GM12878 (cell line): ENCODE results near the gene WDR48. TPM values are rescaled to one million over a fixed set of nuclear protein-coding genes. Genes with fewer than 3 reads are reported as not detected.

Source experiments
- ATAC-seq: fragments of 200-7000 bp; cut with Tn5 transposase; 3 replicates; pipeline ENCODE4 v1.9.1; 2020; ENCODE audit warnings: mild to moderate bottlenecking, moderate library complexity
- BruUV-seq: library from RNA; stranded (reverse); fragments of 400-500 nt; replicated peaks from 2 replicates; lab custom pipeline; 2021; lab: Mats Ljungman, UMichigan
- CTCF ChIA-PET: fragments of 300-600 bp; sonication (Branson Sonifier 250); formaldehyde crosslinking; extraction: SDS; loops from one replicate; lab custom pipeline; 2021; ENCODE audit warnings: inconsistent platforms; lab: Yijun Ruan, JAX
- POLR2A ChIA-PET: fragments of 350-600 bp; formaldehyde crosslinking; extraction: SDS; loops from one replicate; lab custom pipeline; 2021; ENCODE audit warnings: inconsistent platforms; lab: Charles Lee
- RAD21 ChIA-PET: fragments of 300-600 bp; sonication (Branson Sonifier 250); formaldehyde crosslinking; loops from one replicate; lab custom pipeline; 2023; ENCODE audit warnings: antibody characterized with exemption; ENCODE audit not compliant: unreplicated experiment; lab: Charles Lee
- SMC1A ChIA-PET: fragments of 300-600 bp; sonication (Branson Sonifier 250); formaldehyde crosslinking; loops from one replicate; lab custom pipeline; 2023; ENCODE audit not compliant: unreplicated experiment, uncharacterized antibody; lab: Charles Lee
- DNase-seq: peaks from one replicate; pipeline ENCODE4 v3.0.0-alpha.2; 2011; ENCODE audit warnings: low read depth, low spot score
- FAIRE-seq: peaks from 3 replicates; lab custom pipeline; 2011; peaks lifted over from hg19 to GRCh38; lab: Jason Lieb, UNC
- H2AFZ ChIP-seq: 2 replicates; pipeline ENCODE4 v1.6.0; 2011; ENCODE audit warnings: low read depth, low read length, control low read depth; ENCODE audit not compliant: control insufficient read depth
- H3K27ac ChIP-seq: 2 replicates; pipeline ENCODE4 v1.5.1; 2011; ENCODE audit warnings: control low read depth; ENCODE audit not compliant: control insufficient read depth, insufficient read depth
- H3K27me3 ChIP-seq, 2 experiments: replicated peaks in 1 of 2; 2 replicates each; pipeline versions ENCODE4 v1.6.0 to v1.6.1; 2011; ENCODE audit warnings: low read length in 1 of 2; ENCODE audit not compliant: control insufficient read depth in 2 of 2, insufficient read depth in 2 of 2
- H3K36me3 ChIP-seq, 2 experiments: 2 replicates each; pipeline ENCODE4 v1.5.1; 2011; ENCODE audit warnings: low read length in 1 of 2; ENCODE audit not compliant: control insufficient read depth in 2 of 2, insufficient read depth in 2 of 2
- H3K4me1 ChIP-seq: 2 replicates; pipeline ENCODE4 v1.6.1; 2011; ENCODE audit warnings: mild to moderate bottlenecking, low read length, moderate library complexity, mixed read lengths; ENCODE audit not compliant: control insufficient read depth, insufficient read depth
- H3K4me2 ChIP-seq: 2 replicates; pipeline ENCODE4 v1.6.0; 2011; ENCODE audit warnings: control low read depth; ENCODE audit not compliant: control insufficient read depth, insufficient read depth
- H3K4me3 ChIP-seq: fragments of 200-600 bp; sonication (generic); 2 replicates; pipeline ENCODE4 v1.5.1; 2016
- H3K79me2 ChIP-seq: 2 replicates; pipeline ENCODE4 v1.6.0; 2011; ENCODE audit warnings: low read length; ENCODE audit not compliant: control insufficient read depth, insufficient read depth
- H3K9ac ChIP-seq: 2 replicates; pipeline ENCODE4 v1.8.0; 2011; ENCODE audit warnings: low read length, control low read depth, mixed read lengths; ENCODE audit not compliant: control insufficient read depth, insufficient read depth
- H3K9me3 ChIP-seq: replicated peaks from 3 replicates; pipeline ENCODE4 v1.5.1; 2011; ENCODE audit warnings: mild to moderate bottlenecking, low read length; ENCODE audit not compliant: control insufficient read depth, insufficient read depth
- H4K20me1 ChIP-seq: 2 replicates; pipeline ENCODE4 v1.6.0; 2011; ENCODE audit not compliant: control insufficient read depth, insufficient read depth
- KLF5 ChIP-seq: fragments of 450-650 bp; IDR thresholded peaks from 2 replicates; pipeline ENCODE4 v1.6.1; 2014; ENCODE audit warnings: mild to moderate bottlenecking; ENCODE audit not compliant: partially characterized antibody
- MEF2A ChIP-seq: IDR thresholded peaks from 2 replicates; pipeline ENCODE4 v1.6.1; 2011; ENCODE audit warnings: low read depth, mild to moderate bottlenecking, low read length, moderate library complexity; ENCODE audit not compliant: insufficient read depth
- NRF1 ChIP-seq: conservative IDR thresholded peaks from 2 replicates; pipeline ENCODE4 v1.6.1; 2011; ENCODE audit warnings: mild to moderate bottlenecking, low read depth, low read length, improper control_type of control experiment
- PAX5 ChIP-seq: IDR thresholded peaks from 2 replicates; pipeline ENCODE4 v1.6.1; 2011; ENCODE audit warnings: low read depth, low read length, borderline replicate concordance
- RCOR1 ChIP-seq: conservative IDR thresholded peaks from 2 replicates; pipeline ENCODE4 v1.6.1; 2012; ENCODE audit warnings: low read depth, low read length, improper control_type of control experiment
- SIX5 ChIP-seq: IDR thresholded peaks from 2 replicates; pipeline ENCODE4 v1.6.1; 2011; ENCODE audit warnings: mild to moderate bottlenecking, low read depth, low read length, moderate library complexity; ENCODE audit not compliant: severe bottlenecking
- WGBS: methylation state at CpG from one replicate; pipeline ENCODE4 v1.1.6; 2016; ENCODE audit warnings: low lambda C conversion rate; ENCODE audit not compliant: insufficient replicate concordance, insufficient coverage; ENCODE audit errors: missing lambda C conversion rate; 5-methylcytosine and 5-hydroxymethylcytosine counted together
- in situ Hi-C: fragments of 300-500 bp; cut with MboI; formaldehyde crosslinking; loops from 9 replicates; pipeline ENCODE4 v1.14.3; 2018; ENCODE audit warnings: mixed read lengths
- intact Hi-C: fragments of 100-400 bp; cut with micrococcal nuclease; formaldehyde crosslinking; loops from one replicate; pipeline ENCODE4 v1.14.2; 2022; ENCODE audit not compliant: unreplicated experiment
- polyA plus RNA-seq, 11 experiments: library from polyadenylated mRNA; depleted of rRNA in 4 of 11; unstranded in 6 of 11; stranded (reverse) in 5 of 11; fragments of >200 nt; fragmentation: Nextera tagmentation in 4 of 11; fragmentation: Illumina TruSeq in 1 of 11; extraction: Ambion mirVana in 4 of 11; extraction: Trizol in 1 of 11; gene quantifications; 1 replicate in 1 of 11; 2 replicates in 10 of 11; pipeline versions ENCODE4 v1.2.1 to v1.2.3, GENCODE V29; 2011 to 2016; ENCODE audit warnings: inconsistent platforms in 2 of 11, missing spikeins in 2 of 11, low read depth in 1 of 11
- total RNA-seq, 4 experiments: library from RNA; depleted of rRNA in 3 of 4; stranded (reverse); fragments of >200 nt in 3 of 4; fragmentation: Illumina TruSeq in 1 of 4; extraction: Trizol in 1 of 4; gene quantifications; 2 replicates each; pipeline versions ENCODE4 v1.2.1 to v1.2.3, GENCODE V29; 2013 to 2021
- TF ChIP-seq, protein P1 (sequence below): IDR thresholded peaks from 2 replicates; pipeline ENCODE4 v1.6.1; 2011; ENCODE audit warnings: borderline replicate concordance, low read depth, mild to moderate bottlenecking, moderate library complexity, low read length; ENCODE audit not compliant: insufficient read depth, poor library complexity, severe bottlenecking
- TF ChIP-seq, protein P2 (sequence below): fragments of 450-650 bp; IDR thresholded peaks from 2 replicates; pipeline ENCODE4 v1.6.1; 2017; ENCODE audit warnings: mild to moderate bottlenecking, moderate library complexity
- TF ChIP-seq, protein P3 (sequence below): IDR thresholded peaks from 2 replicates; pipeline ENCODE4 v1.6.1; 2011; ENCODE audit warnings: low read depth, mild to moderate bottlenecking, low read length, moderate library complexity, borderline replicate concordance; ENCODE audit errors: extremely low read depth

Gene WDR48
- total and polyA plus RNA-seq, 10 of the 15 experiments (the other 5 are each of a cell fraction or from before 2014, with no cell fraction given): 16.8 to 43.8 (median 29.0) TPM

DNA sequence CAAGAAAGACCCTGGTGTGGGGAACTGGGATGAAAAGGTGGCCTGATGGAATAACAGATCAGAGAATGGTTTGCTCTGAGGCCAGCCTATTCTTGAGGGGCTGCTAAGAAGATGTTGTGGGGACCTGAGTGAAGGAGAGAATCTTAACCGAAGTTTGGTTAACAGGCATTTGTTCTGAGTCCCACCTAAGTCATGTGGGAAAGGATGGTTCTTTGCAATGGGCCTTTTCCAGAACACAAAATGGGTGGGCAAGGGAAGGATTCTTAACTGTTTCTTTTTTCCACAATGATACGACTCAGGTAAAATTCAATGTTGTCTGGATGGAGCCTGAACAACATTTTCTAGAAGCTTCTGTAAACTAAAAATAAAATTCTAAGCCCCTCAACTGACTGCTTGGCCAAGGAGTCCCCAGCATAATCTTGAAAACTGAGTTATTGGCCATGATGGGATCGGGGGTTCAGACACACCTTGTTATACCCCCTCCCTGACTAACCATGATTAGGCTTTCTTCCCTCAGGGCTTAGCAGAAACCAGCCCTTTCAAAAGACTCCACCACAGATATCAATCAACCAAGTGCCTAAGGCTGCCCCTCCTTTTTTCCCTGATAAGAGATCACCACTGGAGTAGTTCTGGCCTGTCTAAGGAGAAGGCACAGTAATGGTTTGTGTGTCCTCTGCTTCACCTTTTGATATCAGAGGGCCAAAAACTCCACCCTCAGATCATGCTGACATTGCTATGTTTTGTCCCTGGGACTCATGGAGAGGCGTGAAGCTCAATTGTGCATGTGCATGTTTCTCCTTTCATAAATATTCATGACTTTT is 30.1 kb upstream of the WDR48 start:
- intact Hi-C loops: no loop called here
- DNase-seq (no peak), ATAC-seq (no peak), FAIRE-seq (no peak)
- CTCF ChIA-PET: interaction anchor here (0.7 to 5.4 kb wide), 11 partner anchors 9 to 500 kb away, joined by 3 to 39 read pairs (median 4); no protein-coding TSS in a partner anchor
- Histone ChIP-seq H3K79me2 (no peaks in the 10 kb centered on the region), H2AFZ (no peak overlapping the region; the same call in 1 of the 2 replicates), H3K4me3 (no peak overlapping the region), H3K27me3 (no peaks in the 10 kb centered on the region), H3K4me2 (no peak overlapping the region), H3K4me1 (peaks cover 3% of the 10 kb centered on the region; the same call in 1 of the 2 replicates), H3K27ac (no peak overlapping the region), H4K20me1 (no peaks in the 10 kb centered on the region), H3K9me3 (no peaks in the 10 kb centered on the region), H3K36me3 (no peaks in the 10 kb centered on the region), H3K9ac (no peak overlapping the region)
- SMC1A ChIA-PET: interaction anchor here (0.6 to 6.8 kb wide), 11 partner anchors 9 to 937 kb away, joined by 3 to 41 read pairs (median 4); no protein-coding TSS in a partner anchor
- TF ChIP-seq, protein P1, sequence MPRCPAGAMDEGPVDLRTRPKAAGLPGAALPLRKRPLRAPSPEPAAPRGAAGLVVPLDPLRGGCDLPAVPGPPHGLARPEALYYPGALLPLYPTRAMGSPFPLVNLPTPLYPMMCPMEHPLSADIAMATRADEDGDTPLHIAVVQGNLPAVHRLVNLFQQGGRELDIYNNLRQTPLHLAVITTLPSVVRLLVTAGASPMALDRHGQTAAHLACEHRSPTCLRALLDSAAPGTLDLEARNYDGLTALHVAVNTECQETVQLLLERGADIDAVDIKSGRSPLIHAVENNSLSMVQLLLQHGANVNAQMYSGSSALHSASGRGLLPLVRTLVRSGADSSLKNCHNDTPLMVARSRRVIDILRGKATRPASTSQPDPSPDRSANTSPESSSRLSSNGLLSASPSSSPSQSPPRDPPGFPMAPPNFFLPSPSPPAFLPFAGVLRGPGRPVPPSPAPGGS: no peak
- no peak for TF ChIP-seq RCOR1
- no peak for TF ChIP-seq PAX5
- TF ChIP-seq, protein P2, sequence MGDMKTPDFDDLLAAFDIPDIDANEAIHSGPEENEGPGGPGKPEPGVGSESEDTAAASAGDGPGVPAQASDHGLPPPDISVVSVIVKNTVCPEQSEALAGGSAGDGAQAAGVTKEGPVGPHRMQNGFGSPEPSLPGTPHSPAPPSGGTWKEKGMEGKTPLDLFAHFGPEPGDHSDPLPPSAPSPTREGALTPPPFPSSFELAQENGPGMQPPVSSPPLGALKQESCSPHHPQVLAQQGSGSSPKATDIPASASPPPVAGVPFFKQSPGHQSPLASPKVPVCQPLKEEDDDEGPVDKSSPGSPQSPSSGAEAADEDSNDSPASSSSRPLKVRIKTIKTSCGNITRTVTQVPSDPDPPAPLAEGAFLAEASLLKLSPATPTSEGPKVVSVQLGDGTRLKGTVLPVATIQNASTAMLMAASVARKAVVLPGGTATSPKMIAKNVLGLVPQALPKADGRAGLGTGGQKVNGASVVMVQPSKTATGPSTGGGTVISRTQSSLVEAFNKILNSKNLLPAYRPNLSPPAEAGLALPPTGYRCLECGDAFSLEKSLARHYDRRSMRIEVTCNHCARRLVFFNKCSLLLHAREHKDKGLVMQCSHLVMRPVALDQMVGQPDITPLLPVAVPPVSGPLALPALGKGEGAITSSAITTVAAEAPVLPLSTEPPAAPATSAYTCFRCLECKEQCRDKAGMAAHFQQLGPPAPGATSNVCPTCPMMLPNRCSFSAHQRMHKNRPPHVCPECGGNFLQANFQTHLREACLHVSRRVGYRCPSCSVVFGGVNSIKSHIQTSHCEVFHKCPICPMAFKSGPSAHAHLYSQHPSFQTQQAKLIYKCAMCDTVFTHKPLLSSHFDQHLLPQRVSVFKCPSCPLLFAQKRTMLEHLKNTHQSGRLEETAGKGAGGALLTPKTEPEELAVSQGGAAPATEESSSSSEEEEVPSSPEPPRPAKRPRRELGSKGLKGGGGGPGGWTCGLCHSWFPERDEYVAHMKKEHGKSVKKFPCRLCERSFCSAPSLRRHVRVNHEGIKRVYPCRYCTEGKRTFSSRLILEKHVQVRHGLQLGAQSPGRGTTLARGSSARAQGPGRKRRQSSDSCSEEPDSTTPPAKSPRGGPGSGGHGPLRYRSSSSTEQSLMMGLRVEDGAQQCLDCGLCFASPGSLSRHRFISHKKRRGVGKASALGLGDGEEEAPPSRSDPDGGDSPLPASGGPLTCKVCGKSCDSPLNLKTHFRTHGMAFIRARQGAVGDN: peak; percentile 64; the same call in 1 of the 2 replicates
- no peak for TF ChIP-seq NRF1
- TF ChIP-seq MEF2A: no peak
- no peak for TF ChIP-seq KLF5
- TF ChIP-seq, protein P3, sequence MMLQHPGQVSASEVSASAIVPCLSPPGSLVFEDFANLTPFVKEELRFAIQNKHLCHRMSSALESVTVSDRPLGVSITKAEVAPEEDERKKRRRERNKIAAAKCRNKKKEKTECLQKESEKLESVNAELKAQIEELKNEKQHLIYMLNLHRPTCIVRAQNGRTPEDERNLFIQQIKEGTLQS: no peak
- TF ChIP-seq SIX5: no peak
- POLR2A ChIA-PET: interaction anchor here (1.8 kb wide), 1 partner anchor 10 kb away, joined by 6 read pairs; no protein-coding TSS in a partner anchor
- no TSS peak for BruUV-seq
- WGBS: 73% methylated on average over 4 of the region's 4 CpGs
- in situ Hi-C loops: no loop called here
- RAD21 ChIA-PET: interaction anchor here (0.6 to 1.9 kb wide), 8 partner anchors 8 to 499 kb away, joined by 3 to 19 read pairs (median 4); no protein-coding TSS in a partner anchor
